B cell (primary cell): Measurements from ENCODE around the gene PPARG. TPM values are rescaled to one million over a fixed set of nuclear protein-coding genes. Genes with fewer than 3 reads are reported as not detected.

Source experiments
- ATAC-seq: fragments of 200-7000 bp; cut with Tn5 transposase; one replicate; pipeline ENCODE4 v1.10.0; 2021; ENCODE audit warnings: low read depth, mild to moderate bottlenecking, moderate number of reproducible peaks, moderate library complexity
- CTCF ChIA-PET: fragments of 350-600 bp; sonication (Branson Sonifier 250); formaldehyde crosslinking; loops from one replicate; lab custom pipeline; 2021; ENCODE audit warnings: antibody characterized with exemption, inconsistent platforms; lab: Charles Lee
- POLR2A ChIA-PET: fragments of 350-600 bp; sonication (Branson Sonifier 250); formaldehyde crosslinking; loops from one replicate; lab custom pipeline; 2021; ENCODE audit warnings: antibody characterized with exemption; lab: Charles Lee
- DNase-seq: peaks from one replicate; pipeline ENCODE4 v3.0.0; 2013
- H2AFZ ChIP-seq: 2 replicates; pipeline ENCODE4 v1.6.1; 2012; ENCODE audit warnings: mild to moderate bottlenecking, low read depth, low read length; ENCODE audit not compliant: insufficient read depth, poor library complexity, severe bottlenecking
- H3K27ac ChIP-seq, 2 donors: 1 replicate in 1 of 2; 2 replicates in 1 of 2; pipeline ENCODE4 v1.5.1; 2012 to 2013; ENCODE audit warnings: low read length in 2 of 2, mild to moderate bottlenecking in 2 of 2, moderate library complexity in 1 of 2
- H3K27me3 ChIP-seq, 4 experiments: fragments of 200-600 bp in 1 of 4; sonication (generic) in 1 of 4; replicated peaks in 1 of 4; 1 replicate in 2 of 4; 2 replicates in 2 of 4; pipeline versions ENCODE4 v1.6.1 to v1.7.0; 2013 to 2016; ENCODE audit warnings: low read length in 3 of 4, mild to moderate bottlenecking in 2 of 4, mixed read lengths in 1 of 4, moderate library complexity in 1 of 4; ENCODE audit not compliant: insufficient read depth in 4 of 4, control insufficient read depth in 3 of 4; ENCODE audit errors: control extremely low read depth in 1 of 4
- H3K36me3 ChIP-seq, 2 experiments: replicated peaks in 1 of 2; 1 replicate in 1 of 2; 2 replicates in 1 of 2; pipeline versions ENCODE4 v1.6.1 to v1.7.1; 2013; ENCODE audit warnings: low read length in 1 of 2; ENCODE audit not compliant: insufficient read depth in 2 of 2, control insufficient read depth in 1 of 2; ENCODE audit errors: control extremely low read depth in 1 of 2, extremely low read depth in 1 of 2
- H3K4me1 ChIP-seq, 2 donors: fragments of 200-600 bp in 1 of 2; sonication (generic) in 1 of 2; 1 replicate in 1 of 2; 2 replicates in 1 of 2; pipeline versions ENCODE4 v1.5.1 to v1.6.1; 2013 to 2017; ENCODE audit warnings: low read length in 2 of 2; ENCODE audit not compliant: control insufficient read depth in 2 of 2, insufficient read depth in 2 of 2
- H3K4me2 ChIP-seq: replicated peaks from 2 replicates; pipeline ENCODE3; 2012; ENCODE audit warnings: mild to moderate bottlenecking, low read depth, low read length; ENCODE audit not compliant: poor library complexity, severe bottlenecking
- H3K4me3 ChIP-seq, 5 experiments: fragments of 200-600 bp in 1 of 5; sonication (generic) in 1 of 5; 1 replicate in 3 of 5; 2 replicates in 2 of 5; pipeline versions ENCODE4 v1.5.1 to v1.7.0; 2011 to 2016; ENCODE audit warnings: low read length in 4 of 5, mild to moderate bottlenecking in 4 of 5, low read depth in 2 of 5, control low read depth in 1 of 5, moderate library complexity in 1 of 5; ENCODE audit not compliant: insufficient read depth in 1 of 5; ENCODE audit errors: control extremely low read depth in 1 of 5, extremely low read depth in 1 of 5
- H3K79me2 ChIP-seq: fragments of 200-600 bp; sonication (generic); one replicate; pipeline ENCODE4 v1.6.0; 2016; ENCODE audit warnings: low read length; ENCODE audit not compliant: control insufficient read depth, insufficient read depth
- H3K9ac ChIP-seq: fragments of 200-600 bp; sonication (generic); 2 replicates; pipeline ENCODE4 v1.6.1; 2017; ENCODE audit warnings: mild to moderate bottlenecking, low read length, moderate library complexity
- H3K9me3 ChIP-seq, 3 donors: one replicate each; pipeline versions ENCODE4 v1.6.1 to v1.7.1; 2013; ENCODE audit warnings: low read length in 2 of 3; ENCODE audit not compliant: control insufficient read depth in 2 of 3, insufficient read depth in 1 of 3; ENCODE audit errors: control extremely low read depth in 1 of 3
- H4K20me1 ChIP-seq: 2 replicates; pipeline ENCODE4 v1.6.0; 2012; ENCODE audit warnings: mild to moderate bottlenecking, low read length; ENCODE audit not compliant: insufficient read depth, control insufficient read depth, poor library complexity, severe bottlenecking
- H3K27ac Mint-ChIP-seq: one replicate; pipeline ENCODE4 v1.8.0; 2021; ENCODE audit warnings: mixed read lengths
- H3K27me3 Mint-ChIP-seq: one replicate; pipeline ENCODE4 v1.8.0; 2021; ENCODE audit warnings: mixed read lengths
- H3K4me1 Mint-ChIP-seq: one replicate; pipeline ENCODE4 v1.8.0; 2021; ENCODE audit warnings: mixed read lengths
- H3K4me3 Mint-ChIP-seq: one replicate; pipeline ENCODE4 v1.8.0; 2021; ENCODE audit warnings: mixed read lengths
- H3K9me3 Mint-ChIP-seq: one replicate; pipeline ENCODE4 v1.8.0; 2022; ENCODE audit warnings: mixed read lengths; ENCODE audit not compliant: insufficient read depth
- CTCF ChIP-seq: fragments of 200-600 bp; IDR thresholded peaks from one replicate; pipeline ENCODE4 v1.8.0; 2022; ENCODE audit warnings: antibody characterized with exemption, mild to moderate bottlenecking
- EZH2 ChIP-seq: IDR thresholded peaks from 2 replicates; pipeline ENCODE4 v1.6.1; 2012; ENCODE audit warnings: borderline replicate concordance, low read depth, mild to moderate bottlenecking, moderate library complexity, low read length; ENCODE audit not compliant: insufficient read depth, poor library complexity, severe bottlenecking
- whole genome bisulfite sequencing: methylation state at CpG from one replicate; pipeline ENCODE4 v1.1.5; 2013; ENCODE audit warnings: missing lambda C conversion rate; ENCODE audit not compliant: insufficient coverage; 5-methylcytosine and 5-hydroxymethylcytosine counted together
- intact Hi-C: fragments of 100-400 bp; cut with micrococcal nuclease; formaldehyde crosslinking; loops from one replicate; pipeline ENCODE4 v1.10.0; 2022
- polyA plus RNA-seq: library from polyadenylated mRNA; depleted of rRNA; stranded (reverse); fragments of >200 nt; gene quantifications from 2 replicates; pipeline ENCODE4 v1.2.3, GENCODE V29; 2012
- total RNA-seq, 2 donors: library from RNA; stranded (reverse); fragments of 120-200 nt in 1 of 2; gene quantifications; 1 replicate in 1 of 2; 2 replicates in 1 of 2; pipeline versions ENCODE4 v1.2.3 to v1.2.4, GENCODE V29; 2013 to 2022

The PPARG gene
- total and polyA plus RNA-seq, 2 donors (not counting 1 experiment from before 2014, with no cell fraction given) = 0.12 to 0.44 TPM

- POLR2A ChIA-PET = no interaction called here
- no peaks in the 10 kb centered on the region for H3K79me2 ChIP-seq
- H3K9ac ChIP-seq = no peak overlapping the region
- Mint-ChIP-seq H3K27ac (no peak overlapping the region), H3K4me3 (no peak overlapping the region), H3K4me1 (peaks cover 11% of the 10 kb centered on the region), H3K27me3 (peaks cover 1% of the 10 kb centered on the region), H3K9me3 (peaks cover 2% of the 10 kb centered on the region)
- H3K27me3 ChIP-seq = no peaks in the 10 kb centered on the region
- no peaks in the 10 kb centered on the region for H4K20me1 ChIP-seq
- intact Hi-C loops = no loop called here
- TF ChIP-seq CTCF (no peak), EZH2 (no peak)
- H3K4me1 ChIP-seq = no peaks in the 10 kb centered on the region
- CTCF ChIA-PET = no interaction called here
- no peak overlapping the region for H2AFZ ChIP-seq
- no peak overlapping the region for H3K4me2 ChIP-seq
- DNase-seq = no peak
- H3K36me3 ChIP-seq = no peaks in the 10 kb centered on the region
- H3K4me3 ChIP-seq = no peak overlapping the region
- WGBS = 33% methylated on average over 2 of the region's 3 CpGs
- ATAC-seq = no peak
- H3K27ac ChIP-seq = no peak overlapping the region
- H3K9me3 ChIP-seq = no peaks in the 10 kb centered on the region
These were observed 91.6 kb downstream of the PPARG start for GRCh38 chr3:12380461-12380860.

GRCh38 chr3:12381199-12381598 lies 92.3 kb downstream of the PPARG start:
- WGBS = no CpG with 5 or more reads among the region's 1 CpG

More at GRCh38 chr3:12381199-12381598, 92.3 kb downstream of the PPARG start:
- peaks cover 4% of the 10 kb centered on the region for H3K27me3 Mint-ChIP-seq
- H3K4me2 ChIP-seq = no peak overlapping the region
- H3K4me1 ChIP-seq = no peaks in the 10 kb centered on the region
- peaks cover 11% of the 10 kb centered on the region for H3K4me1 Mint-ChIP-seq
- POLR2A ChIA-PET = no interaction called here
- H3K9me3 Mint-ChIP-seq = peaks cover 2% of the 10 kb centered on the region
- H4K20me1 ChIP-seq = no peaks in the 10 kb centered on the region
- H2AFZ ChIP-seq = no peak overlapping the region
- H3K27ac Mint-ChIP-seq = no peak overlapping the region
- CTCF ChIA-PET = no interaction called here
- no peak overlapping the region for H3K4me3 Mint-ChIP-seq
- H3K4me3 ChIP-seq = no peak overlapping the region
- H3K27me3 ChIP-seq = no peaks in the 10 kb centered on the region
- TF ChIP-seq CTCF (no peak), EZH2 (no peak)
- H3K9me3 ChIP-seq = no peaks in the 10 kb centered on the region
- no peak overlapping the region for H3K27ac ChIP-seq
- no peaks in the 10 kb centered on the region for H3K79me2 ChIP-seq
- ATAC-seq (no peak), DNase-seq (no peak)
- no peak overlapping the region for H3K9ac ChIP-seq
- intact Hi-C loops = no loop called here
- H3K36me3 ChIP-seq = no peaks in the 10 kb centered on the region
